Measurements from ENCODE around the gene ATP23. TPM values are rescaled to one million over a fixed set of nuclear protein-coding genes. Genes with fewer than 3 reads are reported as not detected.

The ATP23 gene
- polyA plus RNA-seq, 1 of the 3 experiments (the other 2 are of a cell fraction): 6.4 TPM

- TF ChIP-seq GATA2 (CRISPR knock-in tag; IDR thresholded peaks at IDR 0.05) (no peak; the same call in 1 of the 2 replicates), USF2 (IDR thresholded peaks at IDR 0.05; ENCODE audit: borderline replicate concordance, low read depth, low read length) (no peak; the same call in 1 of the 2 replicates), RXRA (IDR thresholded peaks at IDR 0.05; ENCODE audit: borderline replicate concordance, low read depth) (no peak), TAF1 (IDR thresholded peaks at IDR 0.05; ENCODE audit: borderline replicate concordance, low read depth, low read length) (no peak), REST (IDR thresholded peaks at IDR 0.05; ENCODE audit: low read depth, low read length) (no peak), EP300 (IDR thresholded peaks at IDR 0.05; ENCODE audit: borderline replicate concordance in 1 of 2, low read depth in 1 of 2, low read length in 1 of 2) (no peak; a peak in 1 of 4 replicates), CHD2 (IDR thresholded peaks at IDR 0.05; ENCODE audit: low read length, partially characterized antibody) (peak; percentile 71)
Measured at GRCh38 chr12:57904848-57905811, 36.2 kb upstream of the ATP23 start (continued).

- no peaks in the 10 kb centered on the region for H3K9me3 ChIP-seq
- H2AFZ ChIP-seq (ENCODE audit: low read depth): no peak overlapping the region
- H3K27ac ChIP-seq (ENCODE audit: low read depth in 2 of 2, low read length in 1 of 2): no peak overlapping the region
- H3K27me3 ChIP-seq (ENCODE audit: insufficient read depth): no peaks in the 10 kb centered on the region; the same call in 1 of the 2 replicates
- no peak overlapping the region; the same call in 1 of the 2 replicates for H3K4me2 ChIP-seq
- no peaks in the 10 kb centered on the region for H3F3A ChIP-seq (replicated peaks; ENCODE audit: insufficient read depth)
- no peaks in the 10 kb centered on the region for H3K79me2 ChIP-seq (ENCODE audit: insufficient read depth)
- ChIA-PET POLR2A (interaction anchor here (1.0 kb wide), 1 partner anchor 65 kb away, joined by 3 read pairs; no protein-coding TSS in a partner anchor), CTCF (interaction anchor here (0.6 to 6.9 kb wide), 36 partner anchors 9 to 268 kb away, joined by 3 to 146 read pairs (median 5); partner anchors contain the start of genes AVIL, CTDSP2 and TSFM)
- no peak overlapping the region for H3K9ac ChIP-seq
- H3K4me3 ChIP-seq (ENCODE audit: low read depth in 2 of 2, low read length in 1 of 2): 0 out of 4 replicates have a peak overlapping the region, but pooled peaks of 1 of the 2 experiments have one; percentile 22
- peaks cover 0 to 3% of the 10 kb centered on the region in 2 experiments; a peak in 1 of 4 replicates for H3K4me1 ChIP-seq (ENCODE audit: control insufficient read depth in 1 of 2, insufficient read depth in 2 of 2, low read depth in 1 of 2, low read length in 1 of 2)
- no peaks in the 10 kb centered on the region for H3K9me2 ChIP-seq
- H4K20me1 ChIP-seq (ENCODE audit: insufficient read depth): no peaks in the 10 kb centered on the region
- no peaks in the 10 kb centered on the region for H3K36me3 ChIP-seq (replicated peaks in 1 of 2; ENCODE audit: control insufficient read depth in 1 of 2, insufficient read depth in 2 of 2, low read length in 1 of 2)
- WGBS (ENCODE audit: low lambda C conversion rate): 69% methylated on average over 7 of the region's 7 CpGs
- DNase-seq: no peak
- TF ChIP-seq MXI1 (IDR thresholded peaks at IDR 0.05; ENCODE audit: low read depth, low read length) (no peak), USF1 (IDR thresholded peaks at IDR 0.05; ENCODE audit: borderline replicate concordance, low read depth) (no peak), NFIC (IDR thresholded peaks at IDR 0.05; ENCODE audit: borderline replicate concordance) (no peak), USF2 (IDR thresholded peaks at IDR 0.05; ENCODE audit: borderline replicate concordance, low read depth, low read length) (no peak), RAD21 (IDR thresholded peaks at IDR 0.05; ENCODE audit: low read length) (no peak), REST (IDR thresholded peaks at IDR 0.05; ENCODE audit: low read depth, low read length) (no peak), CHD2 (IDR thresholded peaks at IDR 0.05; ENCODE audit: low read length, partially characterized antibody) (no peak), TAF1 (IDR thresholded peaks at IDR 0.05; ENCODE audit: borderline replicate concordance, low read depth, low read length) (no peak), RXRA (IDR thresholded peaks at IDR 0.05; ENCODE audit: borderline replicate concordance, low read depth) (no peak), EZH2phosphoT487 (IDR thresholded peaks at IDR 0.05; ENCODE audit: borderline replicate concordance, low read depth) (no peak), JUND (IDR thresholded peaks at IDR 0.05) (no peak)
Measured at GRCh38 chr12:57905812-57906475, 35.4 kb upstream of the ATP23 start.
